Lower lobe of right lung (tissue), 2 donors: ENCODE results near the gene DAB2IP. TPM values are rescaled to one million over a fixed set of nuclear protein-coding genes. Genes with fewer than 3 reads are reported as not detected.

Source experiments
- ATAC-seq, 2 donors: fragments of 200-7000 bp; cut with Tn5 transposase; one replicate each; pipeline ENCODE4 v1.9.1; 2020 to 2022; ENCODE audit warnings: mild to moderate bottlenecking in 2 of 2, moderate library complexity in 2 of 2
- DNase-seq: peaks from one replicate; pipeline ENCODE4 v3.0.0-alpha.2; 2020
- H3K27ac ChIP-seq: fragments of 200-600 bp; one replicate; pipeline ENCODE4 v1.8.0; 2022
- H3K27me3 ChIP-seq: fragments of 200-600 bp; one replicate; pipeline ENCODE4 v1.8.0; 2022; ENCODE audit warnings: low read depth
- H3K36me3 ChIP-seq: fragments of 200-600 bp; one replicate; pipeline ENCODE4 v1.8.0; 2022; ENCODE audit warnings: mild to moderate bottlenecking
- H3K4me1 ChIP-seq: fragments of 200-600 bp; one replicate; pipeline ENCODE4 v1.8.0; 2022
- H3K4me3 ChIP-seq: fragments of 200-600 bp; one replicate; pipeline ENCODE4 v1.8.0; 2022; ENCODE audit warnings: mild to moderate bottlenecking
- H3K9me3 ChIP-seq: fragments of 200-600 bp; one replicate; pipeline ENCODE4 v1.8.0; 2022
- CTCF ChIP-seq: fragments of 200-600 bp; IDR thresholded peaks from one replicate; pipeline ENCODE4 v1.8.0; 2022; ENCODE audit warnings: antibody characterized with exemption, mild to moderate bottlenecking
- intact Hi-C: fragments of 100-400 bp; cut with DNase I; formaldehyde crosslinking; loops from one replicate; pipeline ENCODE4 v1.11.0; 2022
- total RNA-seq: library from RNA; stranded (reverse); fragmentation: NEBNext Ultra II Directional; extraction: Animal tissue kit (Norgen Biotek cat#: 25700); gene quantifications from one replicate; pipeline ENCODE4 v1.2.1, GENCODE V29; 2021
- donor health status: DM: no; HTN: yes; CAD: no; lungs with severe emphysema.

The DAB2IP gene
- total RNA-seq, 1 donor from 2014 or later = 54.1 TPM

GRCh38 chr9:121819428-121820231 is 168.2 kb downstream of the DAB2IP start:
- no peak for TF ChIP-seq CTCF
- ATAC-seq = peak in 1 of 2 donors; percentile 11

GRCh38 chr9:121820286-121821005 is 169.0 kb downstream of the DAB2IP start:
- intact Hi-C loops = no loop called here
- DNase-seq = no peak
- Histone ChIP-seq H3K27ac (no peak overlapping the region), H3K4me1 (no peaks in the 10 kb centered on the region), H3K4me3 (no peak overlapping the region), H3K9me3 (no peaks in the 10 kb centered on the region), H3K36me3 (no peaks in the 10 kb centered on the region), H3K27me3 (no peaks in the 10 kb centered on the region)
- no peak for ATAC-seq
- no peak for TF ChIP-seq CTCF

More at GRCh38 chr9:121819428-121820231, 168.2 kb downstream of the DAB2IP start:
- Histone ChIP-seq H3K27me3 (no peaks in the 10 kb centered on the region), H3K36me3 (no peaks in the 10 kb centered on the region), H3K4me3 (no peak overlapping the region), H3K27ac (no peak overlapping the region), H3K9me3 (no peaks in the 10 kb centered on the region), H3K4me1 (no peaks in the 10 kb centered on the region)
- no peak for DNase-seq
- intact Hi-C loops = no loop called here

- no peak for TF ChIP-seq CTCF
- H3K4me3 ChIP-seq = no peak overlapping the region
- H3K9me3 ChIP-seq = no peaks in the 10 kb centered on the region
- no peak overlapping the region for H3K27ac ChIP-seq
- H3K36me3 ChIP-seq = no peaks in the 10 kb centered on the region
- intact Hi-C loops = no loop called here
- H3K27me3 ChIP-seq = no peaks in the 10 kb centered on the region
- DNase-seq = no peak
- H3K4me1 ChIP-seq = no peaks in the 10 kb centered on the region
- ATAC-seq = no peak
Measured at GRCh38 chr9:121821326-121821725, 169.9 kb downstream of the DAB2IP start.

- Histone ChIP-seq H3K4me3 (no peak overlapping the region), H3K27ac (no peak overlapping the region), H3K4me1 (no peaks in the 10 kb centered on the region), H3K27me3 (no peaks in the 10 kb centered on the region), H3K9me3 (no peaks in the 10 kb centered on the region), H3K36me3 (no peaks in the 10 kb centered on the region)
- TF ChIP-seq CTCF = no peak
- DNase-seq (no peak), ATAC-seq (no peak)
- intact Hi-C loops = no loop called here
Measured at GRCh38 chr9:121822093-121823085, 171.0 kb downstream of the DAB2IP start.
